DMS53 treated with DMSO at 0.1 percent for 48 hours (cell line): ENCODE data around the gene SLC11A1.

Source experiments
- DNase-seq: peaks from one replicate; lab custom pipeline; 2025; ENCODE audit not compliant: unreplicated experiment; lab: John Stamatoyannopoulos, UW

The SLC11A1 gene

DNA sequence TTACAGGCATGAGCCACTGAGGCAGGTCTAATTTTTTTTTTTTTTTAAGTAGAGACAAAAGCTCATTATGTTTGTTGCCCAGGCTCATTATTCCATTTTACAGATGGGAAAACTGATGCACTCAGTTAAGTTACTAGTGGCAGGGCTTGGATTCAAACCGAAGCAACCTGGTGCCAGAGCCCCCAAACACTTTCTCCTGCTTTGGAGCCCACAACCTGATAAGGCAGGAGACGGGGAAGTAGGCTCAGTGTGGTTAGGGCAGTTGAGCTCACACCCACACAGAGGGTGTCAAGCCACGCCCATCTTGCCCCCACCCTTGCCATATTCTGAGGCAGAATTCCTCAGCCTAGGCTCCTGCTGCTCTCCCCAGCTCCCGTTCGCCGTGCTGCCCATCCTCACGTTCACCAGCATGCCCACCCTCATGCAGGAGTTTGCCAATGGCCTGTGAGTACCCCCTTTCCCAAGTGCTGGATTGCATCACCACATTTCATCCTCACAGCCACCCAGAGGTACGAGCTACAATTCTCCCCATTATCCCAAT lies 11.7 kb downstream of the SLC11A1 start:
- no peak for DNase-seq

DNA sequence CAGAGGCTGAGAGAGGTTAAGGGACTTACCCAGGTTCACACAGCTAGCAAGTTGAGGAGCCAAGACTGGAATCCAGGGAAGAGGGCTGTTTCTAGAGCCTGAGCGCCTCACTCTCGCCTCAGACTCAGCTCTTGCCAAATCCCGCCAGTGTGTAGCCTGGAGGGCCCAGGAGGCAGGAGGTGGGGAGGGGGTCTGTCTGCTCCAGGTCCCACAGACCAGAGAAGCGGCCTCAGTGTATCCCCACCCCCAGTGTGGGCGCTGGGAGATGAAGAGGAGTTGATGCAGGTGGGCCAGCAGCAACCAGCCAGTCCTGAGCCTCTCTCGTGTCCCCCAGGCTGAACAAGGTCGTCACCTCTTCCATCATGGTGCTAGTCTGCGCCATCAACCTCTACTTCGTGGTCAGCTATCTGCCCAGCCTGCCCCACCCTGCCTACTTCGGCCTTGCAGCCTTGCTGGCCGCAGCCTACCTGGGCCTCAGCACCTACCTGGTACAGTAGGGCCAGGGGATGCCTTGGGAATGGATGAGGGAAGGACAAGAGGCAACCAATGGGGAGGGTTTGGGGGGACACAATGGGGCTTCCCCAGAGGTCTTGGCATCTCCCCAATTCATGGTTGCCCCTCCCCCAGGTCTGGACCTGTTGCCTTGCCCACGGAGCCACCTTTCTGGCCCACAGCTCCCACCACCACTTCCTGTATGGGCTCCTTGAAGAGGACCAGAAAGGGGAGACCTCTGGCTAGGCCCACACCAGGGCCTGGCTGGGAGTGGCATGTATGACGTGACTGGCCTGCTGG lies 12.4 kb downstream of the SLC11A1 start:
- no peak for DNase-seq

GRCh38 chr2:218395090-218395444 lies 13.0 kb downstream of the SLC11A1 start:
- DNase-seq: no peak

- no peak for DNase-seq
These were observed 13.4 kb downstream of the SLC11A1 start for GRCh38 chr2:218395456-218395825.

DNA sequence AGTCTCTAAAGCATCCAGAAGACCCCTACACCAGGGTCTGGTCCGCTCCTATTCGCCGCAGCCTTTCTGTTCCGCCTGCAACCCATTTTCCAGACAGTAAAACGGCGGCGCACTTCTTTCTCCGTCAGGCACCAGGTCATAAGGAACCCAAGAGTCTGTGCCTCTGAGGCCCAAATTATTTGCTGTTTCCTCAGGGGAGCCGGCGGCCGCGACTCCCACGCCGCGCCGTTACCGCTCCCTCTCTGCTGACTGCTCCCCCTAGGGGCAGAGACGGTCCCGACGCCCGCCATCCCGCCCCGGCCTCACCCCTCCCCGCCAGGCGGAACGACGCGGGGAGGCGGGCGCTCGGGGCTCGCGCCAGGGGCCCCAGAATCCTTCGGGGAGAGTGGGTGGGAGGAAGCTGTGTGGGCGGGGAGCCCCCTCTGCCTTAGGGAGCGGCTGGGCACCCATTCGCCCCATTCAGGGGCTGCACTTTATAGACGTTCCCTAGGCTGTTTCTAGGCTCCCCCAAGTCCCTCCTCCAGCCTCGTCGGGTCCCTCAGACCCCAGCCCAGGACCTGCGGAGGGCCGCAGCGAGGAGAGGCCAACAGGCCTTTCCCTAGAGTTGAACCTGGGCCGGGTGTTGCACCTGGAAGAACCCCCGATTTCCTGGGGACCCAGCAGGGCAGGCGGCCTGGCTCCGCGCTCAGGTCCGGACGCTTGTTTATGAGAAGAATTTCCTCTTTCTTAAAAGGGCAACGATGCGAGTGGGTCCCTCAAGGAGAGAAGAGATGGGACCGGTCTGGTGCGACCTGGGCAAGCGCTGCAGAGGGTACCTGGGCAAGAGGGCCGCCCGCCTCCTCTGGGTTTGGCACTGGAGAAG lies 14.0 kb downstream of the SLC11A1 start:
- peak; percentile 76 for DNase-seq

GRCh38 chr2:218396688-218397462 lies 14.8 kb downstream of the SLC11A1 start:
- peak; percentile 64 for DNase-seq

DNA sequence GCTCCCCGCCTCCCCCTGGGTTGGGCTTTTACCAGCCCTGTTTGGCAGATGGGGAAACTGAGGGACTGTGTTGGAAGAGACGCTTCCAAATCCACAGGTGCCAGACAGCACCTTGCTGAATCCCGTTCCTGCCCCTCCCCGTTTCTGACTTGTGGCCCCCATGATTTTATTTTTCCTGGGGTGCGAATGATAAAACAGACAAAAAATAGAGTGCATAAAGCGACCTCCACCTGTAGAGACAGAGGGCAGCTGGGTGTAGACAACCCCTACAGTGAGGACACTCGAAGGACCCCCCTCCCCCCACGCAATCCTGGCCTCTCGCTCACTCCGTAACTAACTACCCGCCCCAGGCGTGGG lies 15.4 kb downstream of the SLC11A1 start:
- DNase-seq: no peak

- DNase-seq: peak; percentile 51
These were observed 15.9 kb downstream of the SLC11A1 start for GRCh38 chr2:218397820-218398436.

DNA sequence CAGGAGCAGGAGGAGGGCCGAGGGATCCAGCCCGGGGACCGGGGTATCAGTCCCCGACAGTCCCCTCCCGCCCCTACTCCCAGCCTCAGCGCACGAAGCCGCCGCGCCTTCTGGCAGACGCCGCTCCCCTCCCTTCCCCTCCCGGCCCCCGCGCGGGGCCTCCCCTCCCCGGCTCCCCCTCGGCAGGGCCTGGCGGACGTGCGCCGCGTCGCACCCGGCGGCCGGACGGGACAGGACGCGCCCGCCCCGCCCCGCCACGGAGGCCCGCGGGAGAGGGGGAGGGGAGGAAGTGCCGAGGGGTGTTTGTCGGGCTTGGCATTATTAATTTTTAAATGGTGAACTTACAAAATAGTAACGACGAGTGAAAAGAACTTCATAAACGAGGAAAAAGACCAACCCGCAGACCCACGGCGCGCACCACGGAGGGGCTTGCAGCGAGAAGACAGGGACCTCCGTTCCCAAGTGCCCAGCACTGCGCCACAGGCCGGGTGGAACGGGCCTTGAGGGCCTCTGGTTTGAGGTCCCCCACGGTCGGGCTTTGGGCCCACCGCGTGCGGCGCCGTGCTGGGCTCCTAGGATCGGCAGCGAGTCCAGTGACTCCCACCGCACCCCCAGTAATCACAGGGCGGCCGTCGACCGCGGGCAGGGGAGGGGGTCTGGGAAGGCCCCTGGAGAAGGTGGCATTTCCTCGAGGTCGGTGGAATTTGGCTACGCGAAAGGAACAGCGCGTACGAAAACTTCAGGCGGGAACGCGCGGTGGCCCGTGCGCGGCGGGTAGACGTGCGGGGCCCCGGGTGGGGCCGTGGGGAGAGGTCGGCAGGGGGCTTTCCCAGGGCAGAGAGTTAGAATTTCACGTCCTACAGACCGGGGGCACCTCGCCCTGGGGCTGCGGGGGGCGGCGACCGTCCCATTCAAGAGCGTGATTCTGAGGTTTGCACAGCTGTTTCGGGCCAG lies 16.6 kb downstream of the SLC11A1 start:
- peak; percentile 42 for DNase-seq

DNA sequence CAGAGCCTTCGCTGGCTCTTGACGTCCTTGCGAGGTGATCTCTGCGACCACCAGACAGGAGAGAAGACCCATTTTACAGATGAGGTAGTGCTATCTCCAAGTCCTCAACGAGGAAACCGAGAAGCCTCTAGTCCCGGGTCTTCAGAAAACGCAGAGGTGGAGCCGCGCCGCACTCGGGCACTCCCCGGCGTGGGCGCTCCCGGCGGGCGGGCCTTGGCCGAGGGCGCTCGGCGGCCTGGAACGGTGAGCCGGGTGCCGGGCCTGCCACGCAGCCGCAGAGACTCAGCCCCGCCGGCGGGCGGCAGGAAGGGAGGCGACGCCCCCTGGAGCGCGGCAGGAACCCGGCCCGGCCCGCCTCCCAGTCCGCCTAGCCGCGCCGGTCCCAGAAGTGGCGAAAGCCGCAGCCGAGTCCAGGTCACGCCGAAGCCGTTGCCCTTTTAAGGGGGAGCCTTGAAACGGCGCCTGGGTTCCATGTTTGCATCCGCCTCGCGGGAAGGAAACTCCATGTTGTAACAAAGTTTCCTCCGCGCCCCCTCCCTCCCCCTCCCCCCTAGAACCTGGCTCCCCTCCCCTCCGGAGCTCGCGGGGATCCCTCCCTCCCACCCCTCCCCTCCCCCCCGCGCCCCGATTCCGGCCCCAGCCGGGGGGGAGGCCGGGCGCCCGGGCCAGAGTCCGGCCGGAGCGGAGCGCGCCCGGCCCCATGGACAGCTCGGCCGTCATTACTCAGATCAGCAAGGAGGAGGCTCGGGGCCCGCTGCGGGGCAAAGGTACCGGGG lies 17.5 kb downstream of the SLC11A1 start, which contains the start of gene CTDSP1:
Gene CTDSP1, plus strand, starts transcription at position 478 of the 776 bp plus-strand sequence. Its CDS starts 223 bp downstream, at position 701.
- DNase-seq: peak; percentile 85

DNA sequence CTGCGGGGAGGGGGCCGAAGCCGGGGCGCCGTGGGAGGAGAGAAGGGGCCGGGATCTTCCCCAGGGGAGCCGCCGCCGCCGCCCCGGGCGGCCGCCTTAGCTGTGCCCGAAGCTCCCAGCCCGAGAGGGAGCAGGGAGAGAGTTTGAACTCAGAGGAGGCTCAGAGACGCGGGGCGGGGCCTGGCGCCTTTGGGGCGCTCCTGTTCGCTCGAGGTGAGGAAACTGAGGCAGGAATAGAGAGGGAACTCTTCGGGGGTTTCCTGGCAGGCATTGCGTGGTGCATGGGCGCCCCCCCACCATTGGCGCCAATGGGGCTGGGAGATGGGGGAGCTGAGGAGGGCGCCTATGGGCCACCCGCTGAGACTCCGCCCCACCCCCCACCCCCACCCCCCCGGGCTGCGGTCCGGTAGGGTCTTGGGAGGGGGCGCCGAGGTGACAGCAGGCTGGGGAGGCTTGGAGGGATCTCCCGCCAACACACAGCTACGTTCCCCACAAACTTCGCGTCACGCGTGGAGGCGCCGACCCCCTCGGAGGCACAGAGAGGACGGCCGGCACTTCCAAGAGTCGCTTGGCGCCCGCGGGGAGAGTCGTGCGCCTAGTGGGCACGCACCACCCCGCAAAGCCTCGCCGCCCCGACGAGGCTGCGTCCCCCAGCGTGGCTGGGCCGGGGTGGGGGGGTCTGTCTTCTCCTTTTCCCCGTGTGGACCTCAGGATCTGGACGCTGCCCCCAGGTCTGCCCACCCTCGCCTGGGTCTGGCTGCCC lies 18.3 kb downstream of the SLC11A1 start:
- DNase-seq: no peak

DNA sequence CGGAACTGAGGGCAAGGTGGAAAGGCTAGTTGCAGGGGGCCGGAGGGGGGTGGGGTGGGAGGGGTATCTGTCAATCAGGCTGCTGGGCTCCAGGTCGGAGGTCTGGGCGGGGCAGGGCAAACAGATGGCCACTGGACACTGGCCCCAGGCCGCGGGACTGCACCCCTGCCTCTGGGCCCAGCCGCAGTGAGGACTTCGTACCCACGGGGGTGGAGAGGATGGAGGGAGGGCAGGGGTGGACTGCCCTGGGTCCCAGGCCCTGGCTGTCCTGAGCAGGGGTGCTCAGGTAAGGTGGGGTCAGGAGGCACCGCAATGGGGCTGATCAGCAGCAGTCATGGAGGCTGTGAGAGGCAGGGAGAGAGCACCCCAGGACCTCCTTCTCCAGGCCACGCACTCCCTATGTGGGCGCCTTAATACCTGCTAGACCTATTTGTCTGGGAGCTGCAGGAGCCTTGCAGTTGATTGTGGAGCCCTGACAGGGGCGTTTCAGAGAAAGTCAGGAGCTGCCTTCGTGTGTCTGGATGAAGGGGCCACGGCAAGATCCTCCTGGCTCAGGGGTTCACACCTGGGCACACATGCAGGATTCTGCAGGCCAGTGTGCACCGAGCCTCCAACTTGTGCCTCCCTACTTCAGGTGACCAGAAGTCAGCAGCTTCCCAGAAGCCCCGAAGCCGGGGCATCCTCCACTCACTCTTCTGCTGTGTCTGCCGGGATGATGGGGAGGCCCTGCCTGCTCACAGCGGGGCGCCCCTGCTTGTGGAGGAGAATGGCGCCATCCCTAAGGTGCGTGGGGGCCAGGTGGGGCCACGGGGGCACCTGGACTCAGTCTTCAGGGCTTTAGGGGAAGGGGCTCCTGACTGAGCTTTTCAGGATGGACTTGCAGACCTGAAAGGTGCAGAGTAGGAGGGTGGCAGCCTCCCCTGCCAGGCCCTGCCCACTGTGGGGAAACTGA lies 19.1 kb downstream of the SLC11A1 start:
- DNase-seq: no peak

GRCh38 chr2:218401890-218402289 lies 19.8 kb downstream of the SLC11A1 start:
- DNase-seq: no peak

GRCh38 chr2:218402491-218402901 lies 20.4 kb downstream of the SLC11A1 start:
- no peak for DNase-seq

DNA sequence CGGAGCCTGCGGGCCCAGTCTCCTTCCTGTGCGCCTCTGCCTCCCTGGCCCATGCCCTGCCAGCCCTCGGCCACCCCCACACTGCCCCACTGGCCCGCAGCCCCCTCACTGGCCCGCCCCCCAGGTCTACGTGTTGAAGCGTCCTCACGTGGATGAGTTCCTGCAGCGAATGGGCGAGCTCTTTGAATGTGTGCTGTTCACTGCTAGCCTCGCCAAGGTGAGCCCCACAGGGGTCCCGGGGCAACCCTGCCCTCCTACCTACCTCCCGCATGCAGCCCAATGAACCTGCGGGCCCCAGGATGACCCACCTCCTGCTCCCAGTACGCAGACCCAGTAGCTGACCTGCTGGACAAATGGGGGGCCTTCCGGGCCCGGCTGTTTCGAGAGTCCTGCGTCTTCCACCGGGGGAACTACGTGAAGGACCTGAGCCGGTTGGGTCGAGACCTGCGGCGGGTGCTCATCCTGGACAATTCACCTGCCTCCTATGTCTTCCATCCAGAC lies 20.9 kb downstream of the SLC11A1 start:
- DNase-seq: no peak

DNA sequence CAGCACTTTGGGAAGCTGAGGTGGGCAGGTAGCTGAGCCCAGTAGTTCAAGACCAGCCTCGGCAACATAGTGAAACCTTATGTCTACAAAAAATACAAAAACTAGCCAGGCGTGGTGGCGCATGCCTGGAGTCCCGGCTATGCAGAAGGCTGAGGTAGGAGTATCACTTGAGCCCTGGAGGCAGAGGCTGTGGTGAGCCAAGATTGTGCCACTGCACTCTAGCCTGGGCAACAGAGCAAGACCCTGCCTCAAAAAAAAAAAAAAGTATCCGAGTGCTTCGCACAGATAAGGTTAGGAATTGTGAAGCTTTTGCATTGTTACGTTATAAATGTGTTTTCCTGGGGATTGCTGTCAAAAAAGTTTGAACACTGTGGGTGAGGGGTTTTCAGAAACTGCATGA lies 21.7 kb downstream of the SLC11A1 start:
- no peak for DNase-seq
